ENCODE measurements around the gene RBP5. TPM values are rescaled to one million over a fixed set of nuclear protein-coding genes. Genes with fewer than 3 reads are reported as not detected.

The RBP5 gene
- total and polyA plus RNA-seq, 9 of the 15 experiments (the other 6 are each of a cell fraction or from before 2014, with no cell fraction given): 8.6 to 22.5 (median 11.4) TPM

- TF ChIP-seq ZNF280A (IDR thresholded peaks at IDR 0.05; ENCODE audit: low read depth, partially characterized antibody): no peak
- TF ChIP-seq CXXC5 (CRISPR knock-in tag; IDR thresholded peaks at IDR 0.05): no peak
- TF ChIP-seq MEF2D (tag; conservative IDR thresholded peaks at IDR 0.05; ENCODE audit: low read depth): no peak
- TF ChIP-seq ZNF217 (CRISPR knock-in tag; IDR thresholded peaks at IDR 0.05): no peak
Measured at GRCh38 chr12:7169951-7170350, 41.3 kb upstream of the RBP5 start (continued).

GRCh38 chr12:7162691-7163114 is 34.0 kb upstream of the RBP5 start:
- Histone ChIP-seq H3K9me1 (ENCODE audit: control insufficient read depth, insufficient read depth, low read length) (no peaks in the 10 kb centered on the region), H3K27ac (ENCODE audit: extremely low read depth, low read depth, low read length) (no peak overlapping the region), H2AFZ (ENCODE audit: low read depth, low read length) (no peak overlapping the region), H3K36me3 (ENCODE audit: control insufficient read depth, insufficient read depth, low read length) (no peaks in the 10 kb centered on the region), H3K4me2 (ENCODE audit: insufficient read depth, low read length) (no peak overlapping the region), H3K4me1 (replicated peaks in 1 of 2; ENCODE audit: control insufficient read depth in 2 of 2, insufficient read depth in 2 of 2, low read length in 2 of 2) (peaks cover 0 to 3% of the 10 kb centered on the region in 2 experiments; a peak in 2 of 5 replicates), H4K20me1 (replicated peaks; ENCODE audit: control insufficient read depth, insufficient read depth, low read length) (no peaks in the 10 kb centered on the region), H3K9me3 (replicated peaks; ENCODE audit: control insufficient read depth, insufficient read depth, low read depth, low read length) (no peaks in the 10 kb centered on the region), H3K9ac (ENCODE audit: insufficient read depth in 1 of 2, low read depth in 2 of 2, low read length in 2 of 2) (no peak overlapping the region), H3K4me3 (no peak overlapping the region), H3K79me2 (ENCODE audit: control insufficient read depth, insufficient read depth, low read length) (no peaks in the 10 kb centered on the region), H3K27me3 (ENCODE audit: control insufficient read depth in 2 of 2, insufficient read depth in 2 of 2, low read length in 2 of 2) (no peaks in the 10 kb centered on the region; a peak in 1 of 5 replicates)
- in situ Hi-C loops (cut with MboI) (no loop called here), intact Hi-C loops (cut with micrococcal nuclease) (no loop called here)
- ATAC-seq (peak; percentile 94), FAIRE-seq (peak; percentile 23), DNase-seq (ENCODE audit: extremely low read depth in 1 of 4, low spot score in 3 of 4) (peak; percentile 40 to 53 (median 44))
- CTCF ChIA-PET (ENCODE audit: low intra/inter-chr PET ratio): interaction anchor here (1.1 kb wide), 1 partner anchor 476 kb away, joined by 3 read pairs; no protein-coding TSS in a partner anchor
- POLR2A ChIA-PET: interaction anchor here (0.6 to 1.4 kb wide), 2 partner anchors 232 to 293 kb away, joined by 4 read pairs; no protein-coding TSS in a partner anchor
- no TSS peak for BruUV-seq (replicated peaks)
- 24% methylated on average over 7 of the region's 19 CpGs for WGBS (ENCODE audit: insufficient coverage, low coverage, missing lambda C conversion rate)
- TF ChIP-seq RNF219 (CRISPR knock-in tag; IDR thresholded peaks at IDR 0.05) (no peak), SMC3 (conservative IDR thresholded peaks at IDR 0.05; ENCODE audit: insufficient read depth, low read depth, low read length) (0 out of 2 replicates have a peak, but pooled peaks have one; percentile 38), CTCF (IDR thresholded peaks at IDR 0.05 in 2 of 3, conservative IDR thresholded peaks at IDR 0.05 in 1 of 3; ENCODE audit: insufficient read depth in 2 of 3, low read depth in 1 of 3, low read length in 3 of 3) (peak; percentile 64 to 77 (median 64)), SMARCC2 (IDR thresholded peaks at IDR 0.05; ENCODE audit: low read depth) (no peak), MXD1 (CRISPR knock-in tag; IDR thresholded peaks at IDR 0.05; ENCODE audit: borderline replicate concordance, poor library complexity, severe bottlenecking) (no peak), CTBP1 (IDR thresholded peaks at IDR 0.05; ENCODE audit: borderline replicate concordance) (0 out of 2 replicates have a peak, but pooled peaks have one; percentile 19), BDP1 (IDR thresholded peaks at IDR 0.05; ENCODE audit: insufficient read depth, insufficient read length) (no peak)
